K562 (cell line): Measurements from ENCODE around the gene CSNK2A1. TPM values are rescaled to one million over a fixed set of nuclear protein-coding genes. Genes with fewer than 3 reads are reported as not detected.

Experiments used
- ATF1 ChIP-seq, 2 experiments: fragments of 450-650 bp in 1 of 2; IDR thresholded peaks; 2 replicates each; pipeline ENCODE4 v1.6.1; 2016; ENCODE audit warnings: missing compliant biosample characterization in 1 of 2, missing genetic modification characterization in 1 of 2
- HMG20B ChIP-seq: fragments of 250-450 bp; sonication (Bioruptor Pico); IDR thresholded peaks from 2 replicates; pipeline ENCODE4 v1.5.0; 2021; ENCODE audit warnings: mild to moderate bottlenecking
- KLF1 ChIP-seq: fragments of 450-650 bp; IDR thresholded peaks from 2 replicates; pipeline ENCODE4 v1.6.1; 2016; ENCODE audit warnings: missing genetic modification characterization, missing compliant biosample characterization
- NR4A1 ChIP-seq, 2 experiments: fragments of 250-450 bp in 1 of 2; fragments of 450-650 bp in 1 of 2; sonication (Bioruptor Pico) in 1 of 2; IDR thresholded peaks; 2 replicates each; pipeline versions ENCODE4 v1.4.0 to v1.6.1; 2016 to 2020; ENCODE audit warnings: mild to moderate bottlenecking in 2 of 2, missing compliant biosample characterization in 1 of 2, missing genetic modification characterization in 1 of 2, moderate library complexity in 1 of 2
- POLR2B ChIP-seq: fragments of 450-650 bp; IDR thresholded peaks from 2 replicates; pipeline ENCODE4 v1.6.1; 2018; ENCODE audit warnings: low read depth; ENCODE audit not compliant: partially characterized antibody
- TAL1 ChIP-seq: fragments of 450-650 bp; IDR thresholded peaks from 2 replicates; pipeline ENCODE4 v1.6.1; 2016; ENCODE audit warnings: mild to moderate bottlenecking
- TSC22D4 ChIP-seq: fragments of 450-650 bp; IDR thresholded peaks from 2 replicates; pipeline ENCODE4 v1.6.1; 2016; ENCODE audit warnings: missing genetic modification characterization, missing biosample characterization, control low read depth
- ZNF668 ChIP-seq: fragments of 250-450 bp; sonication (Bioruptor Pico); IDR thresholded peaks from 2 replicates; pipeline ENCODE4 v1.8.0; 2022; ENCODE audit warnings: mild to moderate bottlenecking, inconsistent platforms
- polyA plus RNA-seq, 8 experiments: library from polyadenylated mRNA; depleted of rRNA in 4 of 8; stranded (reverse) in 5 of 8; unstranded in 3 of 8; fragments of >200 nt; fragmentation: Nextera tagmentation in 2 of 8; fragmentation: Illumina TruSeq in 1 of 8; extraction: Ambion mirVana in 2 of 8; extraction: Trizol in 1 of 8; gene quantifications; 2 replicates each; pipeline versions ENCODE4 v1.2.1 to v1.2.3, GENCODE V29; 2011 to 2014; ENCODE audit warnings: inconsistent platforms in 1 of 8, missing spikeins in 1 of 8
- total RNA-seq, 7 experiments: library from RNA; depleted of rRNA in 6 of 7; stranded (reverse); fragments of >200 nt in 6 of 7; fragmentation: Illumina TruSeq in 2 of 7; extraction: Trizol in 2 of 7; gene quantifications; 2 replicates each; pipeline versions ENCODE4 v1.2.1 to v1.2.3, GENCODE V29; 2011 to 2021; ENCODE audit warnings: low replicate concordance in 1 of 7
- TF ChIP-seq, protein P1 (sequence below): fragments of 250-450 bp; sonication (Bioruptor Pico); IDR thresholded peaks from 2 replicates; pipeline ENCODE4 v1.4.0; 2020
- TF ChIP-seq, protein P2 (sequence below): fragments of 250-450 bp; sonication (Bioruptor Pico); IDR thresholded peaks from 2 replicates; pipeline ENCODE4 v1.8.0; 2021; ENCODE audit warnings: mild to moderate bottlenecking, moderate library complexity
- TF ChIP-seq, protein P3 (sequence below), 2 experiments: fragments of 450-650 bp; formaldehyde crosslinking in 1 of 2; IDR thresholded peaks; 2 replicates each; pipeline versions ENCODE4 v1.4.0 to v1.6.1; 2014 to 2020; ENCODE audit warnings: mild to moderate bottlenecking in 2 of 2, borderline replicate concordance in 1 of 2, low read depth in 1 of 2

The CSNK2A1 gene
- total and polyA plus RNA-seq, 9 of the 15 experiments (the other 6 are each of a cell fraction or from before 2014, with no cell fraction given): 71.0 to 251 (median 103) TPM

DNA sequence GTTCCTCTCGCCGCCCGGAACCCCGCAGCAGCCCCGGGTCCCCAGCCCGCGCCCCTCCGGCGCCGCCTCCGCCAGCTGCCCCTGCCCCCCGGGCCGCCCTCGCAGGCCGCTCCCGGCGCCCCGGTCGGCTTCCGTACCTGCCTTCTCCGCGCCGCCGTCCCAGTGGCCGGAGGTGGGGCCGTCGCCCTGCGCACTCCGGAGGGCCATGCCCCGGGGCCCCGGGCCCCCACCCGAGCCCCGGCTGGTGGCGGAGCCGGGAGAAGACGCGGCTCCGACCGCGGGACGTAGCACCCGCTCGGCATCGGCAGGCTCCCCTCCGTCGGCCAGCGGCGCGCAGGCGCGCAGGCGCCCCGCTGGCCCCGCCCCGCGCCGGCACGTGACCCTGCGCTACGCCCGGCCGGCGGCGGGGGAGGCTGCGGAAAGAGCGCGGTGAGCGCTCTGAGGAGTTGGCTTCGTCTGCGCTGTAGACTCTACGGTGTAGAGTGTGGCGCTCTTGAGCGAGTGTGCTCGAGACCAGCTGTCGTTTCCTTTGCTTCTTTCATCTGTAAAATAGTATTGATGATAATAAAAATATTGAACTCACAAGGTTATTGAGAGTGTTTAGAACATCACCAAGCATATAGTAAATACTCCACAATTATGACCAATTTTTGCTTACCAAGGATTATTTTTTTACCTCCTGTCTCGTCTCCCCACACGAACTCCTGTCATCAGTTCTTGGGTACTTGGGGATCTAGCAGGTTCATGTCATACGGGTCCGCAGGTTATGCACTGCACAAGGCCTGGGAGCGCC, 81.2 kb downstream of the CSNK2A1 start, which contains the start of gene TBC1D20 (continued):
- no peak for TF ChIP-seq POLR2B
- TF ChIP-seq TSC22D4 (tag): no peak
- no peak for TF ChIP-seq HMG20B (CRISPR knock-in tag)
- no peak for TF ChIP-seq ZNF668 (CRISPR knock-in tag)
- TF ChIP-seq, protein P1, sequence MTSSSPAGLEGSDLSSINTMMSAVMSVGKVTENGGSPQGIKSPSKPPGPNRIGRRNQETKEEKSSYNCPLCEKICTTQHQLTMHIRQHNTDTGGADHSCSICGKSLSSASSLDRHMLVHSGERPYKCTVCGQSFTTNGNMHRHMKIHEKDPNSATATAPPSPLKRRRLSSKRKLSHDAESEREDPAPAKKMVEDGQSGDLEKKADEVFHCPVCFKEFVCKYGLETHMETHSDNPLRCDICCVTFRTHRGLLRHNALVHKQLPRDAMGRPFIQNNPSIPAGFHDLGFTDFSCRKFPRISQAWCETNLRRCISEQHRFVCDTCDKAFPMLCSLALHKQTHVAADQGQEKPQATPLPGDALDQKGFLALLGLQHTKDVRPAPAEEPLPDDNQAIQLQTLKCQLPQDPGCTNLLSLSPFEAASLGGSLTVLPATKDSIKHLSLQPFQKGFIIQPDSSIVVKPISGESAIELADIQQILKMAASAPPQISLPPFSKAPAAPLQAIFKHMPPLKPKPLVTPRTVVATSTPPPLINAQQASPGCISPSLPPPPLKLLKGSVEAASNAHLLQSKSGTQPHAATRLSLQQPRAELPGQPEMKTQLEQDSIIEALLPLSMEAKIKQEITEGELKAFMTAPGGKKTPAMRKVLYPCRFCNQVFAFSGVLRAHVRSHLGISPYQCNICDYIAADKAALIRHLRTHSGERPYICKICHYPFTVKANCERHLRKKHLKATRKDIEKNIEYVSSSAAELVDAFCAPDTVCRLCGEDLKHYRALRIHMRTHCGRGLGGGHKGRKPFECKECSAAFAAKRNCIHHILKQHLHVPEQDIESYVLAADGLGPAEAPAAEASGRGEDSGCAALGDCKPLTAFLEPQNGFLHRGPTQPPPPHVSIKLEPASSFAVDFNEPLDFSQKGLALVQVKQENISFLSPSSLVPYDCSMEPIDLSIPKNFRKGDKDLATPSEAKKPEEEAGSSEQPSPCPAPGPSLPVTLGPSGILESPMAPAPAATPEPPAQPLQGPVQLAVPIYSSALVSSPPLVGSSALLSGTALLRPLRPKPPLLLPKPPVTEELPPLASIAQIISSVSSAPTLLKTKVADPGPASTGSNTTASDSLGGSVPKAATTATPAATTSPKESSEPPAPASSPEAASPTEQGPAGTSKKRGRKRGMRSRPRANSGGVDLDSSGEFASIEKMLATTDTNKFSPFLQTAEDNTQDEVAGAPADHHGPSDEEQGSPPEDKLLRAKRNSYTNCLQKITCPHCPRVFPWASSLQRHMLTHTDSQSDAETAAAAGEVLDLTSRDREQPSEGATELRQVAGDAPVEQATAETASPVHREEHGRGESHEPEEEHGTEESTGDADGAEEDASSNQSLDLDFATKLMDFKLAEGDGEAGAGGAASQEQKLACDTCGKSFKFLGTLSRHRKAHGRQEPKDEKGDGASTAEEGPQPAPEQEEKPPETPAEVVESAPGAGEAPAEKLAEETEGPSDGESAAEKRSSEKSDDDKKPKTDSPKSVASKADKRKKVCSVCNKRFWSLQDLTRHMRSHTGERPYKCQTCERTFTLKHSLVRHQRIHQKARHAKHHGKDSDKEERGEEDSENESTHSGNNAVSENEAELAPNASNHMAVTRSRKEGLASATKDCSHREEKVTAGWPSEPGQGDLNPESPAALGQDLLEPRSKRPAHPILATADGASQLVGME (CRISPR knock-in tag): no peak
- TF ChIP-seq ATF1 (CRISPR knock-in tag; IDR thresholded peaks at IDR 0.05): no peak
- peak; percentile 40; the same call in 1 of the 2 replicates for TF ChIP-seq ATF1 (tag; IDR thresholded peaks at IDR 0.05)
- TF ChIP-seq NR4A1 (CRISPR knock-in tag; IDR thresholded peaks at IDR 0.05): no peak
- TF ChIP-seq NR4A1 (tag; IDR thresholded peaks at IDR 0.05): no peak
- 0 out of 2 replicates have a peak, but pooled peaks have one; percentile 40 for TF ChIP-seq KLF1 (tag)
- no peak for TF ChIP-seq TAL1
- TF ChIP-seq, protein P2, sequence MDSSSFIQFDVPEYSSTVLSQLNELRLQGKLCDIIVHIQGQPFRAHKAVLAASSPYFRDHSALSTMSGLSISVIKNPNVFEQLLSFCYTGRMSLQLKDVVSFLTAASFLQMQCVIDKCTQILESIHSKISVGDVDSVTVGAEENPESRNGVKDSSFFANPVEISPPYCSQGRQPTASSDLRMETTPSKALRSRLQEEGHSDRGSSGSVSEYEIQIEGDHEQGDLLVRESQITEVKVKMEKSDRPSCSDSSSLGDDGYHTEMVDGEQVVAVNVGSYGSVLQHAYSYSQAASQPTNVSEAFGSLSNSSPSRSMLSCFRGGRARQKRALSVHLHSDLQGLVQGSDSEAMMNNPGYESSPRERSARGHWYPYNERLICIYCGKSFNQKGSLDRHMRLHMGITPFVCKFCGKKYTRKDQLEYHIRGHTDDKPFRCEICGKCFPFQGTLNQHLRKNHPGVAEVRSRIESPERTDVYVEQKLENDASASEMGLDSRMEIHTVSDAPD (CRISPR knock-in tag): no peak
- TF ChIP-seq, protein P3, sequence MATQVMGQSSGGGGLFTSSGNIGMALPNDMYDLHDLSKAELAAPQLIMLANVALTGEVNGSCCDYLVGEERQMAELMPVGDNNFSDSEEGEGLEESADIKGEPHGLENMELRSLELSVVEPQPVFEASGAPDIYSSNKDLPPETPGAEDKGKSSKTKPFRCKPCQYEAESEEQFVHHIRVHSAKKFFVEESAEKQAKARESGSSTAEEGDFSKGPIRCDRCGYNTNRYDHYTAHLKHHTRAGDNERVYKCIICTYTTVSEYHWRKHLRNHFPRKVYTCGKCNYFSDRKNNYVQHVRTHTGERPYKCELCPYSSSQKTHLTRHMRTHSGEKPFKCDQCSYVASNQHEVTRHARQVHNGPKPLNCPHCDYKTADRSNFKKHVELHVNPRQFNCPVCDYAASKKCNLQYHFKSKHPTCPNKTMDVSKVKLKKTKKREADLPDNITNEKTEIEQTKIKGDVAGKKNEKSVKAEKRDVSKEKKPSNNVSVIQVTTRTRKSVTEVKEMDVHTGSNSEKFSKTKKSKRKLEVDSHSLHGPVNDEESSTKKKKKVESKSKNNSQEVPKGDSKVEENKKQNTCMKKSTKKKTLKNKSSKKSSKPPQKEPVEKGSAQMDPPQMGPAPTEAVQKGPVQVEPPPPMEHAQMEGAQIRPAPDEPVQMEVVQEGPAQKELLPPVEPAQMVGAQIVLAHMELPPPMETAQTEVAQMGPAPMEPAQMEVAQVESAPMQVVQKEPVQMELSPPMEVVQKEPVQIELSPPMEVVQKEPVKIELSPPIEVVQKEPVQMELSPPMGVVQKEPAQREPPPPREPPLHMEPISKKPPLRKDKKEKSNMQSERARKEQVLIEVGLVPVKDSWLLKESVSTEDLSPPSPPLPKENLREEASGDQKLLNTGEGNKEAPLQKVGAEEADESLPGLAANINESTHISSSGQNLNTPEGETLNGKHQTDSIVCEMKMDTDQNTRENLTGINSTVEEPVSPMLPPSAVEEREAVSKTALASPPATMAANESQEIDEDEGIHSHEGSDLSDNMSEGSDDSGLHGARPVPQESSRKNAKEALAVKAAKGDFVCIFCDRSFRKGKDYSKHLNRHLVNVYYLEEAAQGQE (IDR thresholded peaks at IDR 0.05; ENCODE audit: borderline replicate concordance): peak; percentile 81
- TF ChIP-seq, protein P3 (CRISPR knock-in tag; IDR thresholded peaks at IDR 0.05; ENCODE audit: low read depth): no peak
